ENCODE data around the gene GUCY2D. TPM values are rescaled to one million over a fixed set of nuclear protein-coding genes. Genes with fewer than 3 reads are reported as not detected.

The GUCY2D gene
- total RNA-seq: 0.23 TPM

GRCh38 chr17:8001976-8002720, at the start of gene GUCY2D:
Gene GUCY2D (plus strand): TSS chr17:8002615. CDS start chr17:8003048, 433 bp downstream.

GRCh38 chr17:8038954-8039610, 36.7 kb downstream of the GUCY2D start, which contains the start of gene ALOX15B:
Gene ALOX15B (plus strand): TSS chr17:8039059. CDS start chr17:8039156, 97 bp downstream.

Other genes starting within 250 kb of the GUCY2D start
- gene KDM6B, start 168.4 kb upstream of the GUCY2D start, total RNA-seq: 22.2 TPM
- 21.1 TPM for gene TMEM88, start 147.5 kb upstream of the GUCY2D start, total RNA-seq
- gene NAA38, start 145.1 kb upstream of the GUCY2D start, total RNA-seq: 139 TPM
- 17.4 TPM for gene CYB5D1, start 144.6 kb upstream of the GUCY2D start, total RNA-seq
- 136 TPM for gene CHD3, start 113.8 kb upstream of the GUCY2D start, total RNA-seq
- gene RNF227, start 86.3 kb upstream of the GUCY2D start, total RNA-seq: 7.0 TPM
- gene KCNAB3, start 72.8 kb upstream of the GUCY2D start, total RNA-seq: 4.1 TPM
- 30.5 TPM for gene TRAPPC1, start 70.7 kb upstream of the GUCY2D start, total RNA-seq
- gene CNTROB, start 70.4 kb upstream of the GUCY2D start, total RNA-seq: 36.7 TPM
- 0.99 TPM for gene ALOX15B, start 36.4 kb downstream of the GUCY2D start, total RNA-seq
- gene ALOX12B, start 85.1 kb downstream of the GUCY2D start, total RNA-seq: 0.41 TPM
- gene ALOXE3, start 115.9 kb downstream of the GUCY2D start, total RNA-seq: not detected
- not detected for gene HES7, start 121.5 kb downstream of the GUCY2D start, total RNA-seq
- 99.8 TPM for gene PER1, start 149.8 kb downstream of the GUCY2D start, total RNA-seq
- gene VAMP2, start 160.3 kb downstream of the GUCY2D start, total RNA-seq: 45.4 TPM
- 31.2 TPM for gene TMEM107, start 173.8 kb downstream of the GUCY2D start, total RNA-seq
- 9.8 TPM for gene BORCS6, start 187.6 kb downstream of the GUCY2D start, total RNA-seq
- gene AURKB, start 208.0 kb downstream of the GUCY2D start, total RNA-seq: 23.1 TPM
- 18.3 TPM for gene CTC1, start 245.4 kb downstream of the GUCY2D start, total RNA-seq
- gene PFAS, start 246.7 kb downstream of the GUCY2D start, total RNA-seq: 44.3 TPM